Tibial nerve (tissue), 4 donors: Measurements from ENCODE around the gene USP32. TPM values are rescaled to one million over a fixed set of nuclear protein-coding genes. Genes with fewer than 3 reads are reported as not detected.
"Not testable (repeated sequence)": the region's sequence is repeated elsewhere in the genome, so short reads cannot be mapped to it uniquely, and the experiment has no call there.

ENCODE experiments used
- DNase-seq, 2 donors: peaks; one replicate each; pipeline ENCODE4 v3.0.0-alpha.2; 2019; ENCODE audit warnings: low spot score in 2 of 2
- H3K27ac ChIP-seq, 4 donors: fragments of 200-600 bp; sonication (generic) in 3 of 4; one replicate each; pipeline ENCODE4 v1.5.1; 2017 to 2019; ENCODE audit warnings: mild to moderate bottlenecking in 1 of 4
- H3K27me3 ChIP-seq, 2 donors: fragments of 200-600 bp; sonication (generic) in 1 of 2; one replicate each; pipeline versions ENCODE4 v1.5.1 to v1.6.0; 2017 to 2019
- H3K36me3 ChIP-seq, 3 donors: fragments of 200-600 bp; sonication (generic); one replicate each; pipeline ENCODE4 v1.5.1; 2018 to 2019
- H3K4me1 ChIP-seq, 4 donors: fragments of 200-600 bp; sonication (generic) in 3 of 4; one replicate each; pipeline ENCODE4 v1.5.1; 2017 to 2019
- H3K4me3 ChIP-seq, 4 donors: fragments of 200-600 bp; sonication (generic) in 3 of 4; one replicate each; pipeline ENCODE4 v1.5.1; 2017 to 2019; ENCODE audit warnings: mild to moderate bottlenecking in 1 of 4, moderate library complexity in 1 of 4
- H3K9me3 ChIP-seq, 4 donors: fragments of 200-600 bp; sonication (generic) in 3 of 4; one replicate each; pipeline ENCODE4 v1.5.1; 2017 to 2019
- CTCF ChIP-seq, 5 experiments: fragments of 200-600 bp in 3 of 5; fragments of 450-650 bp in 2 of 5; sonication (generic) in 3 of 5; IDR thresholded peaks; one replicate each; pipeline ENCODE4 v1.5.1; 2016 to 2019; ENCODE audit warnings: antibody characterized with exemption in 5 of 5, mild to moderate bottlenecking in 3 of 5, moderate library complexity in 2 of 5
- EP300 ChIP-seq, 2 donors: sonication (generic); formaldehyde crosslinking; IDR thresholded peaks; one replicate each; pipeline ENCODE4 v1.6.1; 2017; ENCODE audit warnings: antibody characterized with exemption in 2 of 2, mild to moderate bottlenecking in 1 of 2
- POLR2A ChIP-seq, 2 donors: fragments of 450-650 bp; IDR thresholded peaks; one replicate each; pipeline ENCODE4 v1.6.1; 2017; ENCODE audit warnings: antibody characterized with exemption in 2 of 2, mild to moderate bottlenecking in 2 of 2, moderate library complexity in 2 of 2
- WGBS, 2 donors: methylation state at CpG; one replicate each; pipeline ENCODE4 v1.1.5; 2018; 5-methylcytosine and 5-hydroxymethylcytosine counted together
- total RNA-seq, 4 donors: library from RNA; depleted of rRNA; stranded (reverse); fragments of >200 nt; gene quantifications; one replicate each; pipeline ENCODE4 v1.1.0, GENCODE V29; 2016

USP32 gene
- total RNA-seq, 4 donors from 2014 or later, result 49.6 to 64.7 (median 56.5) TPM

- H3K4me1 ChIP-seq, result no peaks in the 10 kb centered on the region
- H3K27ac ChIP-seq, result no peak overlapping the region
- 86 to 87% methylated on average over 2 of the region's 2 CpGs for WGBS, 2 donors
- no peaks in the 10 kb centered on the region for H3K9me3 ChIP-seq
- TF ChIP-seq POLR2A (IDR thresholded peaks at IDR 0.05) (no peak), EP300 (IDR thresholded peaks at IDR 0.05) (no peak), CTCF (IDR thresholded peaks at IDR 0.05) (no peak)
- peaks cover 4 to 90% (median 4%) of the 10 kb centered on the region in 3 donors for H3K36me3 ChIP-seq
- no peak for DNase-seq
- no peaks in the 10 kb centered on the region for H3K27me3 ChIP-seq
- no peak overlapping the region for H3K4me3 ChIP-seq
Measured at GRCh38 chr17:60193482-60193881, 198.5 kb downstream of the USP32 start.

GRCh38 chr17:60193032-60193431 lies 198.9 kb downstream of the USP32 start:
- DNase-seq, H3K27ac ChIP-seq, H3K9me3 ChIP-seq, H3K4me1 ChIP-seq, H3K4me3 ChIP-seq, H3K27me3 ChIP-seq: not testable (repeated sequence)
- WGBS, 2 donors, result 99% methylated on average over 3 of the region's 3 CpGs
- peaks cover 4 to 87% (median 4%) of the 10 kb centered on the region in 3 donors for H3K36me3 ChIP-seq

- WGBS, 2 donors, result 92 to 93% methylated on average over 4 of the region's 4 CpGs
- peaks cover 0 to 83% (median 4%) of the 10 kb centered on the region in 3 donors for H3K36me3 ChIP-seq
- not testable (repeated sequence) for H3K9me3 ChIP-seq, H3K4me1 ChIP-seq, H3K4me3 ChIP-seq, H3K27ac ChIP-seq, H3K27me3 ChIP-seq, DNase-seq
Measured at GRCh38 chr17:60190032-60190431, 201.9 kb downstream of the USP32 start.

- Histone ChIP-seq H3K27me3 (no peaks in the 10 kb centered on the region), H3K36me3 (peaks cover 0 to 82% (median 4%) of the 10 kb centered on the region in 3 donors), H3K9me3 (no peaks in the 10 kb centered on the region), H3K27ac (no peak overlapping the region), H3K4me3 (no peak overlapping the region), H3K4me1 (no peaks in the 10 kb centered on the region)
- TF ChIP-seq POLR2A (IDR thresholded peaks at IDR 0.05) (no peak), EP300 (IDR thresholded peaks at IDR 0.05) (peak in 1 of 2 donors; percentile 42)
- WGBS, 2 donors, result 82 to 85% methylated on average over 4 of the region's 4 CpGs
- no peak for DNase-seq
Measured at GRCh38 chr17:60188759-60189158, 203.2 kb downstream of the USP32 start.

- not testable (repeated sequence) for H3K4me3 ChIP-seq, H3K4me1 ChIP-seq, H3K27ac ChIP-seq, DNase-seq, H3K27me3 ChIP-seq, H3K9me3 ChIP-seq
- WGBS, 2 donors, result 75 to 79% methylated on average over 7 of the region's 7 CpGs
- H3K36me3 ChIP-seq, result peaks cover 4 to 81% (median 7%) of the 10 kb centered on the region in 3 donors
Measured at GRCh38 chr17:60186846-60187745, 204.8 kb downstream of the USP32 start.

- H3K4me3 ChIP-seq, H3K27me3 ChIP-seq, H3K27ac ChIP-seq, DNase-seq, H3K4me1 ChIP-seq, H3K9me3 ChIP-seq: not testable (repeated sequence)
- peaks cover 4 to 81% (median 7%) of the 10 kb centered on the region in 3 donors for H3K36me3 ChIP-seq
- 88 to 94% methylated on average over 1 of the region's 1 CpG for WGBS, 2 donors
Measured at GRCh38 chr17:60186372-60186771, 205.6 kb downstream of the USP32 start.

GRCh38 chr17:60180380-60180779 lies 211.6 kb downstream of the USP32 start:
- not testable (repeated sequence) for H3K9me3 ChIP-seq, H3K27ac ChIP-seq, H3K27me3 ChIP-seq, H3K4me1 ChIP-seq, DNase-seq, H3K4me3 ChIP-seq
- WGBS, 2 donors, result 89 to 96% methylated on average over 1 of the region's 1 CpG
- peaks cover 0 to 82% (median 7%) of the 10 kb centered on the region in 3 donors for H3K36me3 ChIP-seq

- H3K27me3 ChIP-seq, H3K27ac ChIP-seq, DNase-seq, H3K4me3 ChIP-seq, H3K9me3 ChIP-seq: not testable (repeated sequence)
- Histone ChIP-seq H3K4me1 (peaks cover 0 to 13% (median 0%) of the 10 kb centered on the region in 4 donors), H3K36me3 (peaks cover 0 to 63% (median 7%) of the 10 kb centered on the region in 3 donors)
- 86 to 89% methylated on average over 2 of the region's 2 CpGs for WGBS, 2 donors
Measured at GRCh38 chr17:60178180-60178579, 213.8 kb downstream of the USP32 start.

GRCh38 chr17:60176763-60177162 lies 215.2 kb downstream of the USP32 start:
- DNase-seq, H3K27me3 ChIP-seq, H3K27ac ChIP-seq, H3K4me3 ChIP-seq, H3K9me3 ChIP-seq: not testable (repeated sequence)
- 83 to 93% methylated on average over 5 of the region's 5 CpGs for WGBS, 2 donors
- peaks cover 0 to 14% (median 0%) of the 10 kb centered on the region in 4 donors for H3K4me1 ChIP-seq
- H3K36me3 ChIP-seq, result peaks cover 0 to 49% (median 0%) of the 10 kb centered on the region in 3 donors
